GM12891 (cell line): Measurements from ENCODE around the gene LRMDA.

Source experiments
- PAX5 ChIP-seq: IDR thresholded peaks from 2 replicates; pipeline ENCODE4 v1.6.1; 2011; ENCODE audit warnings: low read length, moderate library complexity, mild to moderate bottlenecking; ENCODE audit not compliant: insufficient read depth, severe bottlenecking
- POLR2A ChIP-seq: IDR thresholded peaks from 2 replicates; pipeline ENCODE4 v1.6.1; 2011; ENCODE audit warnings: low read depth, low read length, control low read depth
- POLR2AphosphoS5 ChIP-seq: IDR thresholded peaks from 2 replicates; pipeline ENCODE4 v1.6.1; 2011; ENCODE audit warnings: low read depth, low read length, control low read depth
- TAF1 ChIP-seq: IDR thresholded peaks from 2 replicates; pipeline ENCODE4 v1.6.1; 2011; ENCODE audit warnings: low read depth, low read length, control low read depth

- TF ChIP-seq TAF1 (no peak), POLR2A (no peak), POLR2AphosphoS5 (no peak), PAX5 (no peak)
Observed at GRCh38 chr10:76129213-76129612, 697.8 kb downstream of the LRMDA start.
